ENCODE results near the gene KCNK1.

Gene KCNK1

DNA sequence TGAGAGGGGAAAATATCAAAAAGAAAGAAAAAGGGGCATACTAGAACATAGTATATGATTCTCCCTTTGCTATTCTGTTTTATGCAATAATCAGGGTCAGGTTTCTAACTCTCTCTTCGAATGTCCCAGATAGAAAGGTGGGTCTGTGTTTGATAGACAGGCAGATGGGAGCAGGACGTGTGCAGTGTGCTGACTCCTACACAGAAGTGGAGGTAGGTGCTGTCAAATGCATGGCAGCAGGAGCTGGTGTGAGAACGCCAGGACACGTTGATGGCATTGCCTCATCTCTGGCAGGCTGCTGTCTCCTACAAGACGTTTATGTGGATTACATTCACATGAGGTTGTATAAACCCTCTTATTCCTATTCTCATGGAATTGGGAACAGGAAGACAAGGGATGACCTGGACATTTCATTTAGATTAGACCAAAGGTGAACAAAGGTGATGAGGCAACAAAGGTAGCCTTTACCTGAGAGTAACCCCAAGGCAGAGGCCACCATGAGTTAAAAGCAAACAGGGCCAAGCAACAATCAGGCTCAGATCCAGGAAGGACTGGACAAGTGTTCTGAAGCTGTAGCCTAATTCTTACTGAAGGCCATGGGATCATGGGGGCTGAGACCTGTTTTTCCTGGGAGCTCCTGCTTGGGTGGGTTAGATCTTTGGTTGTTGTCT, 37.8 kb downstream of the KCNK1 start:
- H3K27ac ChIP-seq, result no peak overlapping the region
- TF ChIP-seq CTCF (IDR thresholded peaks at IDR 0.05) (no peak), ZFX (IDR thresholded peaks at IDR 0.05; ENCODE audit: borderline replicate concordance) (no peak)

GRCh38 chr1:233652526-233652925, 38.6 kb downstream of the KCNK1 start:
- TF ChIP-seq ZFX (IDR thresholded peaks at IDR 0.05; ENCODE audit: borderline replicate concordance) (no peak), CTCF (IDR thresholded peaks at IDR 0.05) (no peak)
- H3K27ac ChIP-seq, result no peak overlapping the region

DNA sequence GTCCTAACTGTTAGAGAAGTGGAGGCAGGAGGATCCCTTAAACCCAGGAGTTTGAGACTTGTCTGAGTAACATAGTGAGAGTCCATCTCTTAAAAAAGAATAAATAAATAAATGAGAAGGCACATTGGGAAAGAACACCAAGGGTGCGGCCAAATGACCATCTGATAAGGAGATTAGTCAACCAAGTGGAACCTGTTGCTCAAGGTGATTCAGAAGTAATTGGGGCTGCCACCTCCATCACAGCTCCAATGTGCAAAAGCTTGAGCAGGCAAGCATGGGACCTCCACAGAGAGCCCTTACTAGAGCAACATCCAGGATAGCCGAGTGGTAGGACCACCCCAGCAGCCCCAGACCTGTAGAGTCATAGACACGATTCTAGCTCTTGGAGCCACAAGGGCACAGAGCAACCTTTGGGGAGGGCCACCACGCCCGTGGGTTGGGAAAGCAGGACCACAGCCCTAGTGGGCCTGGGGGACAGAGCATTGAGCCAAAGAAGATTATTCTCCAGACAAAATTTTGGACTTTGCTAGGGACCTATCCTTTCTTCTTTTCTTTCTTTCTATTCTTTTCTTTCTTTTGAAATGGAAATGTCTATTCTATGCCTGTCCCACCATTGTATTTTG, 40.9 kb downstream of the KCNK1 start:
- no peak overlapping the region for H3K27ac ChIP-seq
- TF ChIP-seq ZFX (IDR thresholded peaks at IDR 0.05; ENCODE audit: borderline replicate concordance), result no peak
- no peak for TF ChIP-seq CTCF (IDR thresholded peaks at IDR 0.05)

DNA sequence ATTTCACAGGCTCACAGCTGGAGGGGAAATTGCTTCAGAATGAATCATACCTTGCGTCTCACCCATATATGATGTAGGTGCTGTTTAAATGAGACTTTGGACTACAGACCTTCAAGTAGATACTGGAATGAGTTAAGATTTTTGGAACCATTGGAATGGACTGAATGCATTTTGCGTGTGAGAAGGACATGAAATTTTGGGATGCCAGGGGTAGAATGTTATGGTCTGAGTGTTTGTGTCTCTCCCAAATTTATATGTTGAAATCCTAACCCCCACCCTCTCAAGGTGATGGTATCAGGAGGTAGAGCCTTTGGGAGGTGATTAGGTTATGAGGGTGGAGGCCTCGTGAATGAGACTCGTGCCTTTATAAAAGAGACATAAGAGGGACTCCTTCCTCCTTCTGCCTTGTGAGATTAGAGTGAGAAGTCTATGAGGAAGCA, 41.4 kb downstream of the KCNK1 start:
- no peak overlapping the region for H3K27ac ChIP-seq
- TF ChIP-seq CTCF (IDR thresholded peaks at IDR 0.05) (no peak), ZFX (IDR thresholded peaks at IDR 0.05; ENCODE audit: borderline replicate concordance) (no peak)

- TF ChIP-seq ZFX (IDR thresholded peaks at IDR 0.05; ENCODE audit: borderline replicate concordance) (no peak), CTCF (IDR thresholded peaks at IDR 0.05) (no peak)
- H3K27ac ChIP-seq, result no peak overlapping the region
Observed at GRCh38 chr1:233656032-233656635, 42.2 kb downstream of the KCNK1 start.

GRCh38 chr1:233656687-233657086, 42.8 kb downstream of the KCNK1 start:
- no peak overlapping the region for H3K27ac ChIP-seq
- TF ChIP-seq ZFX (IDR thresholded peaks at IDR 0.05; ENCODE audit: borderline replicate concordance) (no peak), CTCF (IDR thresholded peaks at IDR 0.05) (no peak)

GRCh38 chr1:233657466-233657865, 43.6 kb downstream of the KCNK1 start:
- H3K27ac ChIP-seq, result no peak overlapping the region
- TF ChIP-seq ZFX (IDR thresholded peaks at IDR 0.05; ENCODE audit: borderline replicate concordance), result no peak
- no peak for TF ChIP-seq CTCF (IDR thresholded peaks at IDR 0.05)
